GDM1 (cell line): ENCODE results near the gene LAMA2.

Experiments
- DNase-seq: peaks from one replicate; lab custom pipeline; 2025; lab: John Stamatoyannopoulos, UW

The LAMA2 gene

DNA sequence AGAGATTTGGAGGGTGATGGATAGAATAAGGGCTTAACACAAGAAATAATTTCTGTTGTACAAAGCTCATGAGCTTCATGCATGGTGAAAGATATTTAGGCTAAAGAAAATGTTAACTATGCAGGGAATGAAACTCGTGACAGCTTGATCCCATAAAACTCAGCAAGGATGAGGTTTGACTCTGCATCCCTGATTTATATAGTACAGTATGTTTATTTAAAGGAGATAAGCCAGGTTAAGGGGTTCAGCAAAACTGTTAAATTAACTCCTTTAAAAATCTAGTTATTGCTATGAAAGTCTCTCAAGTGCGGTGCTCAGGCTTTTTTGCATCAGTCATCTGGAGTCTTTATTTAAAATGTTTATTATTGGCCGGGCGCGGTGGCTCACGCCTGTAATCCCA, 326.4 kb downstream of the LAMA2 start:
- no peak for DNase-seq

DNA sequence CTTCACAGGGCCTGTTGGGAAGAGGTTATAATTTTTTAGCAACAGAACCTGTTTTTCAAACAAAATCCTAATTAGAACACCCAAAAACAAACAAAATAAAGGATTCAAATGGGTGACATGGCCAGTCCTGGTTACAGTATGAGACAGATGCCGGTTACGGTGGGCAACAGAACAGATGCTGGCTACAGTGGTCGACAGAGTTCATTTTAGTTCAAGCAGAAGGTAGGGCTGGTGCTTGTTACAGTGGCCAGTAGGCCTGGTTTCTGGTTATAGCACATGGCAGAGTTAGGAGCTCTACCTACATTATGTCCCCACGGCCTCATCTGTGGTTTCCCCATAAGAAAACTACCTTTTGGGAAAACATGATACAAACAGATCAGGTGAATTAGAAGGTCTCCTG, 327.7 kb downstream of the LAMA2 start:
- no peak for DNase-seq

DNA sequence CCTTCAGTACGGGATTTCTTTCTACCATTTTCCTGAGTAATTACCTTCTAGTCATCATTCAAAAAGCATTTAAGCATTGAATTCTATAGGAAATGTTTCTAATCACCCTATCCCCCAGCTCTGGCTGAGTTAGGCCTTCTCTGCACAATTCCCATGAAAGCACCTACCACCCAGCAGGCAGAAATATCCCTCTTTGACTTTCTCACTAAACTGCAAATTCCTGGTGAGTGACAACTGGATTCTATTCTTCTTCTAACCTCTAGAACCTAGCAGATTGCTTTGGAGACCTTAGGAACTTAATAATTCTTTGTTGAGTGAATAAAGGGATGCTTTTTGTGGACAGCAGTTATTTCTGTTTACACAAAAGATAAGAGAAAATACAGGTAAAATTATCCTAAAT, 328.7 kb downstream of the LAMA2 start:
- no peak for DNase-seq

DNA sequence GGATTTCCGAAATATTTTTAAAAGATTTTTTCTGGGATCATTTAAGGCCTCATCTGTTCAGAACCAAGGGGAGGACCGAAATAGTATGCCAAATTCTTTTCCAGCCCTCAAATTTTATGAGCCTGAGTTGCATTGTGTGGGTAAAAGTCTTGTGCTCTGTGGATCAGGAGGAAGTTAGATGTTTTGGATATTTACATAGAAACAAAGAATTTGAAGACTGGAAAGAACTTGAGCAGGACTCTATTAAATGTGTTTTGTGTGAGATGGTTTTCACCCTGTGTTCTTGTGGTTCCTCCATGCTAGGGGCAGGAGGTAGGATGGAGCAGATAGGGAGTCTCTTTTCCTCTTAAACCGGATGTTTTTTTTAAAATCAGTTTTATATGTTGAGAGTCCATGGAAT, 329.1 kb downstream of the LAMA2 start:
- no peak for DNase-seq

DNA sequence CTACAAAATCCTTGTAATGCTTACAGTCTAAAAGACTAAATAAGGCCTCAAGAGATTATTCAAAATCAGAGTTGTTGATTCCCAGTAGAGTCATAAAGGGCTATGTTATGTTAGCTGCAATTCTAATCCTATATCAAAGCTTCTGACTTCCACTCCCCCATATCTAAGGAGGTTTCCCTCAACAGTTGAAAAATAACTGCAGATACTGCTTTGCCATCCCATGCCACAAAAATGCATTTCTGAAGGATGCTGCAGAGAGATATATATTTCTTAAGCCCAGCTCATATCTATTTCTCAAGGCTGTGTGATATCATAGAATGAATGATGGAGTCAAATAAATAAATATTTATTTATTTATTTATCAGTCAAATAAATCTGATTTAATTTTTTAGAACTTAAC, 332.3 kb downstream of the LAMA2 start:
- no peak for DNase-seq

DNA sequence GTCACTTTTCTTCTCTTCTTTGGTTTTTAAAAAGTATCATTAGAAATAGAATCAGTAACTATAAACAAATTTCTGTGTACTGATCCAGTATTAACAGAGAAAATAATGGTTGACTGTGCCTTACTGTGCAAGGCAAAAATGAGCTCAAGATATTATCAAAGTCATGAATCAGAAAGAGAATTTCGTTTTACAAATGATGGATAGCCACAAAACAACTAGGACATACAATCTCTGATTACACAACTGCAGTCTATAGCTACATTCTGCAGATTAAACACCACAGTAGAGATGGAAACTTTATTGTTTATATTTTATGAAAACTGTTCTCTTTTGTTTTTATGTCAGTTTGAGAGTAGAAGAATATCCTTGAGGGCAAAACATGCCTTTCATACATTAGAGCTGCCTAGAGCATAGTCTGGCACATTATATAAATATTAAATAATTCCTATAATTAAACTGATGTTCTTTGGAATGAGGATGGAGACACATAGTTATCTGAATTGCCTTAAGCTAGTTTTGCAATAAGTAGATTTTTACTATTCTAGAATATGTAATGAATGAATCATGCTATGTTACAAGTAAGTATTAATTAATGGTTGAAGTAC, 333.1 kb downstream of the LAMA2 start:
- no peak for DNase-seq

DNA sequence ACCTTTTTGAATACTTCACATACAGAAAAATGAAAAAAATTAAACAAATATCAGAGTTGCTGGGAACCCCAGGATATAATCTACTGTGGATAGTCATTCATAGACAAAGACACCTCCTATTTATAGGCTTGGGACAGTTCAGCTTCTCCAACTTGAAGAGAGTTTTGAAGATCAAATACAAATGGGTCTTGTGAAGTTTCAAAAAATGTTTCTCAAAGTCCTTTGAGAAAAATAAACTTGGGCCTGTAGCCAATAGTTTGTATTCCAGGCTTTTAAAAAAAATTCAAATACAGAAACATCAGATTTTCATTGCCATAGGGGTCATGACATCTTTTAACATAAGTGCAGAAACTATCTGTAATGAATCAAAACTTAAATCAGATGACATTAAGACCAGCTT, 334.8 kb downstream of the LAMA2 start:
- DNase-seq, result no peak

DNA sequence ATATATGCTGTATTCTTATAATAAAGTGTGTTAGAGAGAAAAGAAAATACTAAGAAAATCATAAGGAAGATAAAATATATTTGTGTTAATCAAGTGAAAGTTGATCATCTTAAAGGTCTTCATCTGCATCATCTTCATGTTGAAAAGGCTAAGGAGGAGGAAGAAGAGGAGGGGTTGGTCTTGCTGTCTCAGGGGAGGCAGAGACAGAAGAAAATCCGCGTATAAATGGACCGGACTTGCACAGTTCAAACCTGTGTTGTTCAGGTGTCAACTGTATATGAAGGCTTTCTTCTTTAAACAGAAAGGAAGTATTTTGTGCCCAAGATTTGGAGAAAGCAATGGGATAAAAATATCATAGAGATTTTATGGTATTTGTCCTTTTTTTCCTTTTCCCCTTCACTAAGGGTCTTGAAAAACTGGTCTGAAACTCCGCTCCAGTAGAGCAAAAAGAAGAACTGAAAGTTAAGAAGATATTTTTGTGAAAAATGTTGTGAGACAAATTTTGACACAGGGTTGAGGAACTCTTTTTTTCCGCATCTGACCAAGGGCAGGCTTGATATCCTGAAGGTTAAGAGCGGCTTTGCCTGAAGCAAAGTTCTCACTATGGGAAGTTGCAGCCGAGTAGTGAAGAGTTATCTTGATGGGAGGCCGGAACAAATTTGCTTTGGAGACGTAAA, 350.7 kb downstream of the LAMA2 start:
- DNase-seq, result no peak

DNA sequence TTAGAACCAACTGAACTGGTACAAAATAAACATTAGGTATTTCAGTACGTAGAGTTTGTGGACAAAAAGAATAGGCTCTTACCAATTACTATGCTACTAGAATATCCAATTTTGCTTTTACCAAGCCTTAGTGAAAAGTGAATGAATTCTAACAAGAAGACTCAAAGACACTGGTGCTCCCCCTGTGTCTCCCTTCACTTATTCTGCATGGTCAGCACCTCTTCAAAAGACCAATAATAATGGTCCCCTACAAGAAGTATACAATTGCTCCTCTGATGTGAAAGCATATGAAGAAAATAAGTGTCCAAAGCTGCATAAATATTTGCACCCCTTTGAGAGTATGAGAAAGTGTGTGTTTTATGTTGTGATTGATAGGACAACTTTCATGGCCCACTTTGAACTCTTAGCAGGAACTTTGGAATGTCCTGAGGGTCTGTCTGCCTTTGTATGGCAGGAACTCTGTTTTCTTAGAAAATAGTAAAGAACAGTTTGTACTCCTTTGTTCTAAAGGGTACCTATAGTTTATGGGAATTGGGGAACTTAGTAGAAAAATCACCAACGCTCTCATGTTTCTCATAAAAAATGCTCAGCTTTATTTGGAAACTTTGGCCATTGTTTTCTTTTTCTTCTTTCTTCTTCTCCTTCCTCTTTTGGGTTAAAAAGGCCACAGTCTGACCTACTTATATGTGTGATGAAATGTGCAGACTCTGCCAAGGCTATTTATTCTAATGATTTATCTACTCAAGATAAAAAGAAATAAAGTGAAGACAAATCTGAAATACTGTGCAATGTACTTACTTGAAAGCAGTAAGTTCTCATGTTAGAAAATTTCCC, 352.4 kb downstream of the LAMA2 start:
- DNase-seq, result no peak

DNA sequence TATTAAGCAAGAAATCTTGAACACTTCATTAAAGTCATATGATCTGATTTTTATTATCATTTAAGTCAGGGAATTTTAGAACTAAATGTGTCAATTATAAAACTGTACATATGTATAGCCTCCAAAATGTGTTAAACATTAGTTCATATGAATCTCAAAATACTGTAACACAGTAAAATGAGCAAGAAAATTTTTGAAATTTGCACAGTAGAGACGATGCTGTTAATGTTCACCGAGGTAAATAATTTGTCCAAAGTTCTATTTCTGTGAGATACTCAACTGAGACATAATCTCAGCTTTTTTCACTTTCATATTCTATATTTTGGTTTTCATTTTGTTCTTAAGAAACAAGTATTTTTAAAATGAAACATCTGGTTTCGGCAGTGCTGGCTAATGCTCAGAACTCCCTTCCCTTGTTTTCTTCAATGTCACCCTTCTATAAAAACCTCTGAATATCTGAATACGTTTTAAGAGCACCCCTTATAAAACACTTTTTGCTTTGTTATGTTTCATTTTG, 353.1 kb downstream of the LAMA2 start:
- no peak for DNase-seq

DNA sequence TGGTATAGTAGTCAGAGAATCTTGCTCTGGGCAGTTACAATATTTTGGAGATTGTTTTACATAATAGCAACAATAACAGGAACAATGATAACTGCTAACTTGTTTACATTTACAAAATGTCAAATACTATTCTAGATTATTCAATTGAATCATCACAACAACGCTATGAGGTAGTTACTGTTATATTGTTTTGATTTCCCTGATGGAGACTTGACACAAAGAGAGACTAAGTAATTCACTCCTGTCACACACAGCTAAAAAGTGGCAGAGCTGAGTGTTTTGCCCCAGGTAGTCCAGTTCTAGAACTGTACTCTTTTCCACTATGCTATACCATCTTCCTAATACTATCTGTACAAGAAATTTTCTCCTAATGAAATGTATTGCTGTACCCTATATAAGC, 356.1 kb downstream of the LAMA2 start:
- no peak for DNase-seq

DNA sequence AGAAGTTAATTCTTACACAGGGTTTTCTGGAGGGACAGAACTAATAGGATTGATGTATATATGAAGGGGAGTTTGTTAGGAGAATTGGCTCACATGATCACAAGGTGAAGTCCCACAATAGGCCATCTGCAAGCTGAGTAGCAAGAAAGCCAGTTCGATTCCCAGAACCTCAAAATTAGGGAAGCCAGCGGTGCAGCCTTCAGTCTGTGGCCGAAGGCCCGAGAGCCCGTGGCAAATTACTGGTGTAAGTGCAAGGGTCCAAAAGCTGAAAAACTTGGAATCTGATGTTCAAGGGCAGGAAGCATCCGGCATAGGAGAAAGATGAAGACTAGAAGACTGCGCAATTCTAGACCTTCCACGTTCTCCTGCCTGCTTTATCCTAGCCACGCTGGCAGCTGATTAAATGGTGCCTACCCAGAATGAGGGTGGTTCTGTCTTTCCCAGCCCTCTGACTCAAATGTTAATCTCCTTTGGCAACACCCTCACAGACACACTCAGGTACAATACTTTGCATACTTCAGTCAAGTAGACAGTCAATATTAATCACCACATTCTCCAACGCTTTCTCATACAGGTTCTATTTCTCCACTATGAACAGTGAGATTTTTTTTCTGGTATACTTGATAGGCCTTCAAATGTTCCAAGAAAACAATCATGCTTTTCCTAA, 357.0 kb downstream of the LAMA2 start:
- no peak for DNase-seq

DNA sequence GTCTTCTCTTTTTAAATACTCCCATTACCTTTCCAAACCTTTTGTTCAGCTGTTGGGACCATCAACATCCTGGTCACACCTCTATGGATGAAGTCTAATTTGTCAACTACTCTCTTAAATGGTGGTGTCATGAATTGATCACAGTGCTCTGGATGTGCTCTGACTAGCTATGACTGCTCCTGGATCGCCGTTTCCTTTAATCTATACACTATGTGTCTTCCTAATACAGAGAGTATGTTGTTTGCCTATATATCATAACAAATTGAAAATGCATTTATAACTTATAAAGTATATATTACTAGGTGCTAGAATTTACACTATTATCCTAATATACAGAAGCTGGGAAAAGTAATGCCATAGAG, 357.5 kb downstream of the LAMA2 start:
- no peak for DNase-seq

DNA sequence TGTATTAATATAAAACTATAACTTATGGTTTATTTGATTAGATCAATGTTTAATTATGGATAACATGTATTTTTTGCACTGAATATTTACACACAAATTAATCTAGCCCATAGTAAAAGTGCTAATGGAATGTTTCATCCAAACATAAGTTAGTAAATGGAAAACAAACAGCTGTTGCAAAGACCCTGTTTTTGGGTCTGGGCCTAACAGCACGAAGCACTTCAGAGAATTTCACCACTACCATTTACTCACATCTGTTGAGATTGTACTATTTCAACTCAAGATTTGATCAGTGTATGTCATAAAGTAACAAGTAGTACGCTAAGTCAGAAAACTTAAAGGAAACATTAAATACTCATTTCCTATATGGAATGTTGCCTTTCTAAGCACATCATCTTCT, 359.6 kb downstream of the LAMA2 start:
- DNase-seq, result no peak

DNA sequence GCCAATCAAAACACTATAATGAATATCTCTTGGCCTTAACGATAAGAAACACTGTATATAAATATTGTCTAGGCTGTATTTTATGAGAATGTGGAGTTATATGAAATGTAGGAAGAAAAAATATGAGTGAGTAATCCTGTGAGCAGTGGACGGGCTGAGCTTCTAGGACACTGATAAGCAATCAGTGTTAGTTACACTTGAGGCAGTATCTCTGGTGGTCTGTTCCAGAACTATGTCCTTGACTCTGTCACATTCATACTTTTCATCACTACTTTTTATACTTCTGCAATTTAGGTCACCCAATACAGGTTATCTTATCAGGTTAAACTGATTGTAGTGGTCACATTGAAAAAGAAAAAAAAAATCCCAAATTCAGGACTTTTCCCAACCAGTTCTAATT, 360.4 kb downstream of the LAMA2 start:
- DNase-seq, result no peak

DNA sequence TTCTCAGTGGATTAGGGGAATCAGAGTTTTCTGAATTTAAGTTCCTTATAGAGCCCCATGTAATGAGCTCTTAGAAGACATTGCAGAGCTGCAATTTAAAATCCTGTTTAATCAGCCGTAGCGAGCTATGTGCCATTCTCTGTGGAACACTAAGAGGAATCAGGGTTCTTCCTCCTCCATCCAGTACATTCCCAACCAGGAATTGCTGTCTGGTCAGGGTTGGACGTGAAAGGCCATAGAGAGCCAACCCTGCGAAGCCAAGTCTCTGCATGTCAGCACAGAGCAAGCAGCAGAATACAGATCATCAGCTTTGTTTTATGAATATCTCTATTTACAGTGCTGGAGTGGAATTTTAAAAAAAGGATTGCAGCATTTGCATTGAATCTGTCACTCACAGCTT, 366.0 kb downstream of the LAMA2 start:
- DNase-seq, result no peak

DNA sequence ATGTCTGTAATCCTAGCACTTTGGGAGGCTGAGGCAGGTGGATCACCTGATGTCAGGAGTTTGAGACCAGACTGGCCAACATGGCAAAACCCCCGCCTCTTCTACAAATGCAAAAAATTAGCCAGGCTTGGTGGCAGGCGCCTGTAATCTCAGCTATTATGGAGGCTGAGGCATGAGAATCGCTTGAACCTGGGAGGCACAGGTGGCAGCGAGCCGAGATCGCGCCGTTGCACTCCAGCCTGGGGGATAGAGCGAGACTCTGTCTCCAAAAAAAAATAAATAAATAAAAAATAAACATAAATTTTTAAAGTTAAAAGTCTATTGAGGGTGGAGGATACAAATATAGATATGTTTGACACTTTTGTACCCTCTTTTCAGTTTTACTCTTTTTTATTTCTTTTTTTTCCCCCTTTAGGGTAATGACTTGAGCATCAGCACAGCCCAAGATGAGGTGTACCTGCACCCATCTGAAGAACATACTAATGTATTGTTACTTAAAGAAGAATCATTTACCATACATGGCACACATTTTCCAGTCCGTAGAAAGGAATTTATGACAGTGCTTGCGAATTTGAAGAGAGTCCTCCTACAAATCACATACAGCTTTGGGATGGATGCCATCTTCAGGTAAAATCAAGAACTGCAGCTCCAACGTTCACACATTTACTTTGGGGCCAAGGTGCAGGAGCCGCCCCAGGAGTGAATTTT, 368.9 kb downstream of the LAMA2 start:
- DNase-seq, result peak; percentile 18

DNA sequence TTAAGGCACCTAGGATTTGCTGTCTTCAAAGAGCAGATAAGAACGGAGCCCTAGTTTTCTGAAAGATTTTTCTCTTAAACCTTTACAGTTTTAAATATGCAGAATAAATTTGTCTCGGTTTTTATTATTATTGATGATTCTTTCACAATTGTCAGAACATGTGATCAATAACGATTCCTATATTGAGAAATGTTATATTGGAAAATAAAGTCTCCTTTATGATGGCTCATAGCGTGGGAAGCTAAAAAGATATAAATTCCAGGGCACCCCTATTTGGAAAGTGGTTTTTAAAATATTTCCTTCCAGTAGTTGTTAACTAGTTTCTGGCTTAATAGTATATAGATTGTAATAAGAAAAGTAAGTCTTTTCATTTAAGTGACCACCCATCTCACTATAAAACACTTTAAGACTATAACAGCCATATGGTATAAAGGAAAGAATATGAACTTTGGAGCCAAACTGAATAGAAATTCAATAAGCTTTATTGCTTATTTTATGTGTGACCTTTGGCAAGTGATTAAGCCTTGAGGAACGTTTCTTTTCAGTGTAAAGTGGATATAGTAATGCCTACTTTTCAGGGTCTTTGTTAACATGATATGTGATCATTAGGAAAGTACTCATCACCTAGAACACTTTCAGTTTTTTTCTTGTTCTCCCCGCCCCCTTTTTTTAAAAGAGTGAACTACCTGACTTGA, 369.6 kb downstream of the LAMA2 start:
- DNase-seq, result no peak

DNA sequence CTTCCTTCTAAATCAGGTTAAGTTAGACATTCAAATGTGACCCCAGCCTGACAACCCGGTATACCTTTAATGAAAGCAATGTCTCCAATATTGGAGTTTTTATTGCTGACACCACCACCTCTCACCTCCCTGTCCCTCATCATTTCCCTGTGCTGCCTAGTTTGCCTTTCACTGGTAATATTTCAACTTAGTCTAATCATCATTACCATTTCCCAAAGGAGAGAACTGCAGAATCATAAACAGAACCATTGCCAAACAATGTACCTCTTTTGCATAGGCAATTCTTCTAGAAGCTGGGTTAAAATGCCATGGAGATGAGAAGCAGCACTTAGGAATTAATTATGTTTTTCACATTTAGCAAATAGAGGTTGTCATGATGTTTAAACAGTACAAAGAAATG, 370.3 kb downstream of the LAMA2 start:
- DNase-seq, result no peak

DNA sequence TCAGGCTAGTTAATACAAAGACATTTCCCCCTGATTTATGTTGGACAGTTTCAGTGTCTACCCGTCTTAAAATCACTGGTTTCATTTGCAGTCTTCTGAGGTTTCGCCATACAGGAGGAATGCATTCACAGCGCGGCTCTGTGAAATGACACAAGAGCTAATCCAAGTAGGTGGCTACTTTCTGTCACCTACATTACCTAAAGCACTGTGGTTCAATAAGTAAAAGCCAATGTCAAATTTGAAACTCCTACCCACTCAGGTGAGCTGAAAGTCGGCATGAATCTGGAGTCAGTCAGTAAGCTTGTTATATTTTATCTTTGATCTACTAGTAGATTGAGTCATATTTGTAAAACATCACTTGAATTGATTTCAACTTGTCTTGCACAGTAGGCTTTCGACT, 370.8 kb downstream of the LAMA2 start:
- DNase-seq, result no peak

DNA sequence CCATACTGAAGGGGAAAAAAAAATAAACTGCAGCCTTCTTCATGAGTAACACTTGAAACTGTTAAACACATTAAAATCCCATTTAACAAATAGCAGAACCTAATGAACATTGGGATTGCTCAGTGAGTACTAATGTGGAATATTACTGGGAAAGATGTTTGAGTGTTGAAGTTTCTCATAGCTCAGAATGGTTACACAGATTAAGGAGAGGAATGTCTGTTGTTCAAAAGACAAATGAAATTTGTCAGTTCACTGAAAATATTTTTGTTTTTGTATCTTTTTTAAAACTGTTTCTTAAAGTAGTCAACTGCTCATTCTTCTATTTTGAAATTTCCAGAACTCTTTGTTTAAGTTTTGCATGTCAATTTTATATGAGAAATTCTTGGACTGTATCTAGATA, 374.3 kb downstream of the LAMA2 start:
- no peak for DNase-seq
